Thyroid gland (tissue), 4 donors: Measurements from ENCODE around the gene FOXD4L1.
"Not testable (repeated sequence)": the region's sequence is repeated elsewhere in the genome, so short reads cannot be mapped to it uniquely, and the experiment has no call there.

Experiments used
- POLR2A ChIP-seq, 2 donors: fragments of 450-650 bp; IDR thresholded peaks; one replicate each; pipeline ENCODE4 v1.6.1; 2017; ENCODE audit warnings: antibody characterized with exemption in 2 of 2, mild to moderate bottlenecking in 2 of 2, moderate library complexity in 1 of 2
- TF ChIP-seq, protein P1 (sequence below), 6 experiments: fragments of 200-600 bp in 3 of 6; fragments of 450-650 bp in 3 of 6; sonication (generic) in 3 of 6; IDR thresholded peaks; one replicate each; pipeline ENCODE4 v1.5.1; 2016 to 2019; ENCODE audit warnings: antibody characterized with exemption in 6 of 6, mild to moderate bottlenecking in 2 of 6, inconsistent platforms in 1 of 6, moderate library complexity in 1 of 6

DNA sequence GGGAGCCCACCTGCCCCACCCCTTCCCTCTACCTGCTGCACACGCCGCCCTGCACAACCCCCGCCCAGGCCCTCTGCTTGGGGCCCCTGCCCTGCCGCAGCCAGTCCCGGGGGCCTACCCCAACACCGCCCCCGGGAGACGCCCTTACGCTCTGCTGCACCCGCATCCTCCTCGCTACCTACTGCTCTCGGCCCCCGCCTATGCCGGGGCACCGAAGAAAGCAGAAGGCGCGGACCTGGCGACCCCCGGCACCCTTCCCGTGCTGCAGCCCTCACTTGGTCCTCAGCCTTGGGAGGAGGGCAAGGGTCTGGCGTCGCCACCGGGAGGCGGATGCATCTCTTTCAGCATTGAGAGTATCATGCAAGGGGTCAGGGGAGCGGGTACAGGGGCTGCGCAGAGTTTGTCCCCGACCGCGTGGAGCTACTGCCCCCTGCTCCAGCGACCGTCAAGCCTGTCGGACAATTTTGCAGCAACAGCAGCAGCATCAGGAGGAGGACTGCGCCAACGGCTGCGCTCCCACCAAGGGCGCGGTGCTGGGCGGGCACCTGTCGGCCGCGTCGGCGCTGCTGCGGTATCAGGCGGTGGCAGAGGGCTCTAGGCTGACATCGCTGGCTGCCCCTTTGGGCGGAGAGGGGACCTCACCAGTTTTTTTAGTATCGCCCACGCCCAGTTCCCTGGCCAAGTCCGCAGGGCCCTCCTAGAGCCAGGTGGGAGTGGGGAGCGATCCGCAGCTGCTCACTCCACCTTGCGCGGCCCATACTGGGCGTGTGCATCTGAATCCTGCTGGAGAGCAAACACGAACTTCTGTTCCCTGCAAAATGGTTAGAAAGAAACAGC lies 1.6 kb downstream of the FOXD4L1 start:
- not testable (repeated sequence) for TF ChIP-seq POLR2A (IDR thresholded peaks at IDR 0.05)
- TF ChIP-seq, protein P1, sequence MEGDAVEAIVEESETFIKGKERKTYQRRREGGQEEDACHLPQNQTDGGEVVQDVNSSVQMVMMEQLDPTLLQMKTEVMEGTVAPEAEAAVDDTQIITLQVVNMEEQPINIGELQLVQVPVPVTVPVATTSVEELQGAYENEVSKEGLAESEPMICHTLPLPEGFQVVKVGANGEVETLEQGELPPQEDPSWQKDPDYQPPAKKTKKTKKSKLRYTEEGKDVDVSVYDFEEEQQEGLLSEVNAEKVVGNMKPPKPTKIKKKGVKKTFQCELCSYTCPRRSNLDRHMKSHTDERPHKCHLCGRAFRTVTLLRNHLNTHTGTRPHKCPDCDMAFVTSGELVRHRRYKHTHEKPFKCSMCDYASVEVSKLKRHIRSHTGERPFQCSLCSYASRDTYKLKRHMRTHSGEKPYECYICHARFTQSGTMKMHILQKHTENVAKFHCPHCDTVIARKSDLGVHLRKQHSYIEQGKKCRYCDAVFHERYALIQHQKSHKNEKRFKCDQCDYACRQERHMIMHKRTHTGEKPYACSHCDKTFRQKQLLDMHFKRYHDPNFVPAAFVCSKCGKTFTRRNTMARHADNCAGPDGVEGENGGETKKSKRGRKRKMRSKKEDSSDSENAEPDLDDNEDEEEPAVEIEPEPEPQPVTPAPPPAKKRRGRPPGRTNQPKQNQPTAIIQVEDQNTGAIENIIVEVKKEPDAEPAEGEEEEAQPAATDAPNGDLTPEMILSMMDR (IDR thresholded peaks at IDR 0.05): not testable (repeated sequence)
